Transverse colon (tissue), 3 donors: ENCODE data around the gene IMPG2.

Experiments
- POLR2A ChIP-seq: fragments of 450-650 bp; IDR thresholded peaks from one replicate; pipeline ENCODE4 v1.6.1; 2016; ENCODE audit warnings: antibody characterized with exemption, mild to moderate bottlenecking, moderate library complexity
- TF ChIP-seq, protein P1 (sequence below), 5 experiments: fragments of 200-600 bp in 3 of 5; fragments of 450-650 bp in 2 of 5; sonication (generic) in 3 of 5; IDR thresholded peaks; 1 replicate in 2 of 5; 2 replicates in 3 of 5; pipeline ENCODE4 v1.5.1; 2016 to 2017; ENCODE audit warnings: antibody characterized with exemption in 5 of 5, inconsistent platforms in 3 of 5, mild to moderate bottlenecking in 2 of 5, moderate library complexity in 1 of 5

DNA sequence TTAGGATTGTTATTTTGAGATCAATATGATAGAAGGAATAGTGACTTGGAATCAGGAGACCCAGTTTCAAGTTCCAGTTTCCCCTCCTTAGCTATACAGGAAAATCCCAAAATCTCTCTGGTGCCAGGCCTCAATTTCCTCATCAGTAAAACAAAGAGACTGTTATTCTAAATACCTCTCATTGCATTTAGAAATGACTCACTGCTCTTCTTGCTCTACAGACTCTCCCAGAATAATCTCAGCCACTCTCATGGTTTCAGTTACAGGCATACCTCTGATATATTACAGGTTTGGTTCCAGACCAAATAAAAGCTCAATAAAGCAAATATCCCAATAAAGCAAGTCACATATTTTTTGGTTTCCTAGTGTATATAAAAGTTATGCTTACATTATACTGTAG lies 28.3 kb downstream of the IMPG2 start:
- TF ChIP-seq, protein P1, sequence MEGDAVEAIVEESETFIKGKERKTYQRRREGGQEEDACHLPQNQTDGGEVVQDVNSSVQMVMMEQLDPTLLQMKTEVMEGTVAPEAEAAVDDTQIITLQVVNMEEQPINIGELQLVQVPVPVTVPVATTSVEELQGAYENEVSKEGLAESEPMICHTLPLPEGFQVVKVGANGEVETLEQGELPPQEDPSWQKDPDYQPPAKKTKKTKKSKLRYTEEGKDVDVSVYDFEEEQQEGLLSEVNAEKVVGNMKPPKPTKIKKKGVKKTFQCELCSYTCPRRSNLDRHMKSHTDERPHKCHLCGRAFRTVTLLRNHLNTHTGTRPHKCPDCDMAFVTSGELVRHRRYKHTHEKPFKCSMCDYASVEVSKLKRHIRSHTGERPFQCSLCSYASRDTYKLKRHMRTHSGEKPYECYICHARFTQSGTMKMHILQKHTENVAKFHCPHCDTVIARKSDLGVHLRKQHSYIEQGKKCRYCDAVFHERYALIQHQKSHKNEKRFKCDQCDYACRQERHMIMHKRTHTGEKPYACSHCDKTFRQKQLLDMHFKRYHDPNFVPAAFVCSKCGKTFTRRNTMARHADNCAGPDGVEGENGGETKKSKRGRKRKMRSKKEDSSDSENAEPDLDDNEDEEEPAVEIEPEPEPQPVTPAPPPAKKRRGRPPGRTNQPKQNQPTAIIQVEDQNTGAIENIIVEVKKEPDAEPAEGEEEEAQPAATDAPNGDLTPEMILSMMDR (IDR thresholded peaks at IDR 0.05): no peak
- TF ChIP-seq POLR2A: no peak
